GM23338 (cell line): Measurements from ENCODE around the gene KRTAP5-3. TPM values are rescaled to one million over a fixed set of nuclear protein-coding genes. Genes with fewer than 3 reads are reported as not detected.

Experiments used
- ATAC-seq: fragments of 200-7000 bp; cut with Tn5 transposase; 3 replicates; pipeline ENCODE4 v1.9.1; 2020
- DNase-seq: peaks from one replicate; pipeline ENCODE4 v3.0.0-alpha.2; 2015; ENCODE audit warnings: low spot score
- H2AFZ ChIP-seq: fragments of 200-600 bp; sonication (generic); 2 replicates; pipeline ENCODE4 v1.8.0; 2016; ENCODE audit warnings: antibody characterized with exemption, mild to moderate bottlenecking, moderate library complexity
- H3F3A ChIP-seq: fragments of 200-600 bp; sonication (generic); replicated peaks from 2 replicates; pipeline ENCODE4 v1.8.0; 2017; ENCODE audit warnings: antibody characterized with exemption, mixed run types, low read depth
- H3K27ac ChIP-seq: fragments of 200-600 bp; sonication (generic); 2 replicates; pipeline ENCODE4 v1.6.1; 2016; ENCODE audit warnings: low read depth
- H3K27me3 ChIP-seq: fragments of 200-600 bp; sonication (generic); 2 replicates; pipeline ENCODE4 v1.8.0; 2016; ENCODE audit warnings: mild to moderate bottlenecking, mixed run types, moderate library complexity; ENCODE audit not compliant: insufficient read depth
- H3K36me3 ChIP-seq: fragments of 200-600 bp; sonication (generic); 2 replicates; pipeline ENCODE4 v1.8.0; 2016; ENCODE audit warnings: mild to moderate bottlenecking; ENCODE audit not compliant: insufficient read depth
- H3K4me1 ChIP-seq: fragments of 200-600 bp; sonication (generic); 2 replicates; pipeline ENCODE4 v1.8.0; 2016; ENCODE audit warnings: mild to moderate bottlenecking, moderate library complexity; ENCODE audit not compliant: insufficient read depth
- H3K4me2 ChIP-seq: fragments of 200-600 bp; sonication (generic); 2 replicates; pipeline ENCODE4 v1.7.1; 2017; ENCODE audit warnings: mixed run types
- H3K4me3 ChIP-seq: fragments of 200-600 bp; sonication (generic); 2 replicates; pipeline ENCODE4 v1.6.1; 2016; ENCODE audit warnings: mixed run types
- H3K79me2 ChIP-seq: fragments of 200-600 bp; sonication (generic); replicated peaks from 2 replicates; pipeline ENCODE4 v1.8.0; 2017; ENCODE audit warnings: mild to moderate bottlenecking; ENCODE audit not compliant: insufficient read depth
- H3K9me2 ChIP-seq: fragments of 200-600 bp; sonication (generic); 2 replicates; pipeline ENCODE4 v1.8.0; 2017; ENCODE audit not compliant: insufficient read depth
- H4K20me1 ChIP-seq: fragments of 200-600 bp; sonication (generic); replicated peaks from 2 replicates; pipeline ENCODE4 v1.8.0; 2017; ENCODE audit warnings: mild to moderate bottlenecking; ENCODE audit not compliant: insufficient read depth
- H3K27ac Mint-ChIP-seq: 2 replicates; pipeline ENCODE4 v1.8.0; 2020; ENCODE audit warnings: inconsistent platforms, mild to moderate bottlenecking, moderate library complexity, mixed read lengths
- H3K27me3 Mint-ChIP-seq: 3 replicates; pipeline ENCODE4 v1.8.0; 2022; ENCODE audit warnings: low read depth, mild to moderate bottlenecking, moderate library complexity, mixed read lengths, inconsistent platforms; ENCODE audit not compliant: insufficient read depth, poor library complexity
- H3K36me3 Mint-ChIP-seq: 3 replicates; pipeline ENCODE4 v1.8.0; 2021; ENCODE audit warnings: low read depth, mild to moderate bottlenecking, inconsistent platforms, moderate library complexity, mixed read lengths
- H3K4me1 Mint-ChIP-seq: 3 replicates; pipeline ENCODE4 v1.8.0; 2020; ENCODE audit warnings: mild to moderate bottlenecking, inconsistent platforms, mixed read lengths
- H3K4me3 Mint-ChIP-seq: 3 replicates; pipeline ENCODE4 v1.8.0; 2021; ENCODE audit warnings: moderate library complexity, mild to moderate bottlenecking, inconsistent platforms, mixed read lengths
- H3K9me3 Mint-ChIP-seq: 3 replicates; pipeline ENCODE4 v1.8.0; 2020; ENCODE audit warnings: moderate library complexity, mild to moderate bottlenecking, inconsistent platforms, mixed read lengths
- CTCF ChIP-seq, 2 experiments: fragments of 200-600 bp in 1 of 2; sonication (generic) in 1 of 2; conservative IDR thresholded peaks; 2 replicates each; pipeline versions ENCODE4 v1.5.1 to v1.6.1; 2016 to 2017; ENCODE audit warnings: antibody characterized with exemption in 2 of 2, low read depth in 2 of 2, mild to moderate bottlenecking in 2 of 2, moderate library complexity in 1 of 2
- ETS1 ChIP-seq: IDR thresholded peaks from 2 replicates; pipeline ENCODE4 v1.6.1; 2016; ENCODE audit warnings: antibody characterized with exemption
- EZH2 ChIP-seq: fragments of 200-600 bp; sonication (generic); IDR thresholded peaks from one replicate; pipeline ENCODE4 v1.8.0; 2017; ENCODE audit warnings: antibody characterized with exemption, mild to moderate bottlenecking, low read depth; ENCODE audit not compliant: unreplicated experiment
- EZH2phosphoT487 ChIP-seq: fragments of 200-600 bp; sonication (generic); IDR thresholded peaks from one replicate; pipeline ENCODE4 v1.8.1; 2018; ENCODE audit warnings: antibody characterized with exemption; ENCODE audit not compliant: unreplicated experiment
- JUNB ChIP-seq: IDR thresholded peaks from one replicate; pipeline ENCODE4 v1.6.1; 2016; ENCODE audit warnings: antibody characterized with exemption; ENCODE audit not compliant: unreplicated experiment
- NANOG ChIP-seq: IDR thresholded peaks from 2 replicates; pipeline ENCODE4 v1.6.1; 2016; ENCODE audit warnings: antibody characterized with exemption, borderline replicate concordance
- POLR2AphosphoS5 ChIP-seq: IDR thresholded peaks from 2 replicates; pipeline ENCODE4 v1.6.1; 2016; ENCODE audit warnings: antibody characterized with exemption, low read depth
- STAT1 ChIP-seq: IDR thresholded peaks from one replicate; pipeline ENCODE4 v1.6.1; 2016; ENCODE audit warnings: antibody characterized with exemption; ENCODE audit not compliant: unreplicated experiment
- ZNF331 ChIP-seq: fragments of 250-450 bp; sonication (Bioruptor Pico); IDR thresholded peaks from 2 replicates; pipeline ENCODE4 v1.5.0; 2020; ENCODE audit warnings: low read depth, mild to moderate bottlenecking, moderate library complexity
- ZNF462 ChIP-seq: fragments of 250-450 bp; sonication (Bioruptor Pico); IDR thresholded peaks from 2 replicates; pipeline ENCODE4 v1.5.0; 2020; ENCODE audit warnings: mild to moderate bottlenecking, moderate library complexity
- long read RNA-seq: library from polyadenylated mRNA; unstranded; transcript quantifications from one replicate; pipeline ENCODE4 v2.0.0, GENCODE V29; 2020; ENCODE audit not compliant: unreplicated experiment
- polyA plus RNA-seq: library from polyadenylated mRNA; unstranded; fragments of >200 nt; fragmentation: Nextera tagmentation; extraction: Ambion mirVana; gene quantifications from 2 replicates; pipeline ENCODE4 v1.2.1, GENCODE V29; 2016
- total RNA-seq: library from RNA; depleted of rRNA; stranded (reverse); fragments of >200 nt; shearing (Covaris generic); gene quantifications from 2 replicates; pipeline ENCODE4 v1.2.3, GENCODE V29; 2014; rRNA removed

The KRTAP5-3 gene
- total RNA-seq: not detected in 2 replicates
- not detected in 2 replicates for polyA plus RNA-seq
- long read RNA-seq: 0 reads

GRCh38 chr11:1608363-1608762, at the start of gene KRTAP5-3:
TSS of gene KRTAP5-3 (minus strand) at chr11:1608463. CDS start at chr11:1608385, 78 bp downstream.
- Histone ChIP-seq H3K4me3 (no peak within 1 kb of the TSS), H2AFZ (no peak within 1 kb of the TSS), H3K79me2 (no peaks in the 10 kb centered on the region), H3K4me2 (no peak within 1 kb of the TSS), H3K36me3 (no peaks in the 10 kb centered on the region), H3K27ac (no peak within 1 kb of the TSS), H3K9me2 (no peaks in the 10 kb centered on the region), H3K27me3 (no peaks in the 10 kb centered on the region), H4K20me1 (no peaks in the 10 kb centered on the region), H3F3A (no peaks in the 10 kb centered on the region), H3K4me1 (no peaks in the 10 kb centered on the region)
- TF ChIP-seq EZH2phosphoT487: no peak
- no peak for TF ChIP-seq NANOG
- TF ChIP-seq POLR2AphosphoS5: no peak
- peaks cover 14% of the 10 kb centered on the region for H3K9me3 Mint-ChIP-seq
- H3K36me3 Mint-ChIP-seq: peaks cover 8% of the 10 kb centered on the region; the same call in 2 of the 3 replicates
- H3K4me3 Mint-ChIP-seq: no peak within 1 kb of the TSS
- DNase-seq (no peak), ATAC-seq (no peak)
- peaks cover 11% of the 10 kb centered on the region for H3K4me1 Mint-ChIP-seq
- H3K27ac Mint-ChIP-seq: no peak within 1 kb of the TSS
- H3K27me3 Mint-ChIP-seq: peaks cover 13% of the 10 kb centered on the region

GRCh38 chr11:1656670-1657069, 48.4 kb upstream of the KRTAP5-3 start:
- no peaks in the 10 kb centered on the region for H3F3A ChIP-seq
- H3K36me3 ChIP-seq: no peaks in the 10 kb centered on the region
- H2AFZ ChIP-seq: no peak overlapping the region
- Mint-ChIP-seq H3K36me3 (no peaks in the 10 kb centered on the region), H3K4me3 (no peak overlapping the region), H3K27ac (no peak overlapping the region), H3K4me1 (peaks cover 6% of the 10 kb centered on the region; the same call in 2 of the 3 replicates), H3K27me3 (peaks cover 7% of the 10 kb centered on the region), H3K9me3 (no peaks in the 10 kb centered on the region)
- no peaks in the 10 kb centered on the region for H3K4me1 ChIP-seq
- ATAC-seq (no peak), DNase-seq (no peak)
- H3K4me3 ChIP-seq: no peak overlapping the region
- H3K9me2 ChIP-seq: no peaks in the 10 kb centered on the region
- no peaks in the 10 kb centered on the region for H4K20me1 ChIP-seq
- H3K4me2 ChIP-seq: no peak overlapping the region
- H3K27me3 ChIP-seq: no peaks in the 10 kb centered on the region
- TF ChIP-seq CTCF (conservative IDR thresholded peaks at IDR 0.05; ENCODE audit: low read depth in 2 of 2) (no peak), EZH2phosphoT487 (no peak), EZH2 (no peak), STAT1 (no peak), JUNB (no peak), ZNF462 (no peak), POLR2AphosphoS5 (no peak), ETS1 (no peak), ZNF331 (CRISPR knock-in tag) (no peak)
- no peaks in the 10 kb centered on the region for H3K79me2 ChIP-seq
- no peak overlapping the region for H3K27ac ChIP-seq
